A673 (cell line): ENCODE measurements around the gene NGB.

Experiments
- EZH2 ChIP-seq: fragments of 200-600 bp; sonication (generic); IDR thresholded peaks from 2 replicates; pipeline ENCODE4 v1.6.1; 2017; ENCODE audit warnings: borderline replicate concordance, low read depth, mild to moderate bottlenecking, mixed read lengths, antibody characterized with exemption, low read length; ENCODE audit not compliant: poor library complexity, severe bottlenecking
- TF ChIP-seq, protein P1 (sequence below): fragments of 300-800, 200-600 bp; sonication (generic); conservative IDR thresholded peaks from 2 replicates; pipeline ENCODE4 v1.5.1; 2017; ENCODE audit warnings: low read depth, mild to moderate bottlenecking, antibody characterized with exemption, low read length, moderate library complexity, mixed read lengths

DNA sequence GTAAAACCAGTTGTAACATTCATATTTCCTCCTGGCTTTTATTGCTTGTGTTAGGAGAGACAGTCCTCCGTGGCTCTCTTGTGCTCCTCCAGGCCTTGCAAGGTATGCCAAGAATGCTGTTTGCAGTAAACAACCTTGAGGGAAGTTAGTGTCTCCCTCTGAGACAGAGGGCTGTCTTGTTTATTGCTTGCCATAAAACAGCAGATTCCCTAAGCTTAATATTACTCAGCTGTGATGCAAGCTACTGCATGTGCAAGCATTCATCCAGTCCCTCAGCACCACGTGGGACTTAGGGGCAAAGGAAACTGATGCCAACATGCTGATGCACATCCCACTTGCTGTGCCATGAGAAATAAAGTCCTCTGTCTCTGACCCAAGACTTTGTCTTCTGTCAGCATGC, 43.0 kb upstream of the NGB start:
- TF ChIP-seq, protein P1, sequence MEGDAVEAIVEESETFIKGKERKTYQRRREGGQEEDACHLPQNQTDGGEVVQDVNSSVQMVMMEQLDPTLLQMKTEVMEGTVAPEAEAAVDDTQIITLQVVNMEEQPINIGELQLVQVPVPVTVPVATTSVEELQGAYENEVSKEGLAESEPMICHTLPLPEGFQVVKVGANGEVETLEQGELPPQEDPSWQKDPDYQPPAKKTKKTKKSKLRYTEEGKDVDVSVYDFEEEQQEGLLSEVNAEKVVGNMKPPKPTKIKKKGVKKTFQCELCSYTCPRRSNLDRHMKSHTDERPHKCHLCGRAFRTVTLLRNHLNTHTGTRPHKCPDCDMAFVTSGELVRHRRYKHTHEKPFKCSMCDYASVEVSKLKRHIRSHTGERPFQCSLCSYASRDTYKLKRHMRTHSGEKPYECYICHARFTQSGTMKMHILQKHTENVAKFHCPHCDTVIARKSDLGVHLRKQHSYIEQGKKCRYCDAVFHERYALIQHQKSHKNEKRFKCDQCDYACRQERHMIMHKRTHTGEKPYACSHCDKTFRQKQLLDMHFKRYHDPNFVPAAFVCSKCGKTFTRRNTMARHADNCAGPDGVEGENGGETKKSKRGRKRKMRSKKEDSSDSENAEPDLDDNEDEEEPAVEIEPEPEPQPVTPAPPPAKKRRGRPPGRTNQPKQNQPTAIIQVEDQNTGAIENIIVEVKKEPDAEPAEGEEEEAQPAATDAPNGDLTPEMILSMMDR = no peak
- no peak for TF ChIP-seq EZH2
